K562 (cell line): ENCODE results near the gene GPX2. TPM values are rescaled to one million over a fixed set of nuclear protein-coding genes. Genes with fewer than 3 reads are reported as not detected.

Experiments
- BCOR ChIP-seq: fragments of 450-650 bp; IDR thresholded peaks from 2 replicates; pipeline ENCODE4 v1.6.1; 2016
- KLF10 ChIP-seq: fragments of 250-450 bp; sonication (Bioruptor Pico); IDR thresholded peaks from 2 replicates; pipeline ENCODE4 v1.6.1; 2021; ENCODE audit warnings: matching md5 sums
- KLF16 ChIP-seq: IDR thresholded peaks from 2 replicates; pipeline ENCODE4 v1.6.1; 2016; ENCODE audit warnings: antibody characterized with exemption
- NFRKB ChIP-seq: fragments of 450-650 bp; IDR thresholded peaks from 2 replicates; pipeline ENCODE4 v1.6.1; 2016; ENCODE audit warnings: low read depth
- PCBP1 ChIP-seq: fragments of 200-400 bp; formaldehyde crosslinking; IDR thresholded peaks from 2 replicates; pipeline ENCODE4 v1.6.1; 2018; ENCODE audit warnings: mild to moderate bottlenecking, low read depth, low read length; ENCODE audit not compliant: poor library complexity, severe bottlenecking
- RUNX1 ChIP-seq: sonication (generic); IDR thresholded peaks from 2 replicates; pipeline ENCODE4 v1.6.1; 2016; ENCODE audit warnings: antibody characterized with exemption, low read depth
- THRB ChIP-seq: fragments of 450-650 bp; formaldehyde crosslinking; conservative IDR thresholded peaks from 2 replicates; pipeline ENCODE4 v1.4.0; 2022; ENCODE audit warnings: mild to moderate bottlenecking, missing genetic modification characterization
- ZBTB2 ChIP-seq: fragments of 450-650 bp; IDR thresholded peaks from 2 replicates; pipeline ENCODE4 v1.6.1; 2016; ENCODE audit warnings: antibody characterized with exemption
- ZNF551 ChIP-seq: fragments of 250-450 bp; sonication (Bioruptor Pico); IDR thresholded peaks from 2 replicates; pipeline ENCODE4 v1.5.0; 2021; ENCODE audit warnings: mild to moderate bottlenecking, moderate library complexity
- polyA plus RNA-seq, 8 experiments: library from polyadenylated mRNA; depleted of rRNA in 4 of 8; stranded (reverse) in 5 of 8; unstranded in 3 of 8; fragments of >200 nt; fragmentation: Nextera tagmentation in 2 of 8; fragmentation: Illumina TruSeq in 1 of 8; extraction: Ambion mirVana in 2 of 8; extraction: Trizol in 1 of 8; gene quantifications; 2 replicates each; pipeline versions ENCODE4 v1.2.1 to v1.2.3, GENCODE V29; 2011 to 2014; ENCODE audit warnings: inconsistent platforms in 1 of 8, missing spikeins in 1 of 8
- total RNA-seq, 7 experiments: library from RNA; depleted of rRNA in 6 of 7; stranded (reverse); fragments of >200 nt in 6 of 7; fragmentation: Illumina TruSeq in 2 of 7; extraction: Trizol in 2 of 7; gene quantifications; 2 replicates each; pipeline versions ENCODE4 v1.2.1 to v1.2.3, GENCODE V29; 2011 to 2021; ENCODE audit warnings: low replicate concordance in 1 of 7
- TF ChIP-seq, protein P1 (sequence below), 2 experiments: fragments of 450-650 bp in 1 of 2; sonication (generic) in 1 of 2; formaldehyde crosslinking in 1 of 2; IDR thresholded peaks in 1 of 2; conservative IDR thresholded peaks in 1 of 2; 2 replicates each; pipeline versions ENCODE4 v1.6.1 to v1.8.1; 2016 to 2023; ENCODE audit warnings: mild to moderate bottlenecking in 2 of 2, moderate library complexity in 2 of 2, inconsistent platforms in 1 of 2, missing genetic modification reagents in 1 of 2

GPX2 gene
- total and polyA plus RNA-seq, 9 of the 15 experiments (the other 6 are each of a cell fraction or from before 2014, with no cell fraction given): 0.24 TPM; not detected in 8

DNA sequence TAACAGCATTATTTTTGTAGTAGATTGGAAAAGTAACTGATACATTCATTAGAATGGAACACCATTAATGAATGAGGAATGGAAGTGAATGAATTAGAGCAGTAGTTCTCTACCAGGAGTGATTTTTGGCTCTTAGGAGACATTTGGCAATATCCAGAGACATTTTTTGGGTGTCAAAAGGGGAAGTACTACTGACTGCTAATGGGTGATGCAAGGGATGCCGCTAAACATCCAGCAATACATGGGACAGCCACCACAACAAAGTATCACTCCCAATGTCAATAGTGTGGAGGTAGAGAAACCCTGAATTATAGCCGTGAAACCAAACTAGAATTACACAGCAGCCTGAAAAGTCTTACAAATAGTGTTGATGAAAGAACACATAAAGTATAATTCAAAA, 26.7 kb downstream of the GPX2 start (continued):
- TF ChIP-seq KLF10 (CRISPR knock-in tag): no peak
- no peak for TF ChIP-seq ZBTB2
- no peak for TF ChIP-seq BCOR
- no peak for TF ChIP-seq KLF16
- TF ChIP-seq, protein P1, sequence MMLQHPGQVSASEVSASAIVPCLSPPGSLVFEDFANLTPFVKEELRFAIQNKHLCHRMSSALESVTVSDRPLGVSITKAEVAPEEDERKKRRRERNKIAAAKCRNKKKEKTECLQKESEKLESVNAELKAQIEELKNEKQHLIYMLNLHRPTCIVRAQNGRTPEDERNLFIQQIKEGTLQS (IDR thresholded peaks at IDR 0.05): peak; percentile 39
- TF ChIP-seq, protein P1 (CRISPR knock-in tag; conservative IDR thresholded peaks at IDR 0.05): no peak
- no peak for TF ChIP-seq PCBP1
- no peak for TF ChIP-seq RUNX1
- TF ChIP-seq ZNF551 (CRISPR knock-in tag): no peak
- no peak for TF ChIP-seq THRB (CRISPR knock-in tag)
- no peak for TF ChIP-seq NFRKB
